Osteoblast (primary cell): ENCODE measurements around the gene TMPRSS3. TPM values are rescaled to one million over a fixed set of nuclear protein-coding genes. Genes with fewer than 3 reads are reported as not detected.

Experiments
- DNase-seq: peaks from one replicate; pipeline ENCODE4 v3.0.0; 2011; ENCODE audit warnings: low spot score, mixed read lengths; ENCODE audit not compliant: insufficient read length; ENCODE audit errors: missing footprints
- H2AFZ ChIP-seq: 2 replicates; pipeline ENCODE4 v1.6.0; 2011; ENCODE audit warnings: mild to moderate bottlenecking, low read length
- H3K27ac ChIP-seq: 2 replicates; pipeline ENCODE4 v1.5.1; 2011; ENCODE audit warnings: mild to moderate bottlenecking, low read depth, low read length, moderate library complexity
- H3K27me3 ChIP-seq: 2 replicates; pipeline ENCODE4 v1.6.0; 2012; ENCODE audit warnings: mild to moderate bottlenecking, control low read depth, inconsistent platforms, low read length, moderate library complexity; ENCODE audit not compliant: insufficient read depth
- H3K36me3 ChIP-seq: 2 replicates; pipeline ENCODE4 v1.5.1; 2011; ENCODE audit warnings: mild to moderate bottlenecking, low read length, control low read depth, moderate library complexity; ENCODE audit not compliant: insufficient read depth
- H3K4me1 ChIP-seq: 2 replicates; pipeline ENCODE4 v1.5.1; 2011; ENCODE audit warnings: mild to moderate bottlenecking, low read length, control low read depth, moderate library complexity; ENCODE audit not compliant: insufficient read depth
- H3K4me2 ChIP-seq: 2 replicates; pipeline ENCODE4 v1.6.0; 2011; ENCODE audit warnings: mild to moderate bottlenecking, low read length; ENCODE audit not compliant: insufficient read depth
- H3K4me3 ChIP-seq: fragments of 200-600 bp; sonication (generic); 3 replicates; pipeline ENCODE4 v1.5.1; 2012; ENCODE audit warnings: mild to moderate bottlenecking, low read length, inconsistent platforms; ENCODE audit not compliant: insufficient read depth
- H3K79me2 ChIP-seq: 2 replicates; pipeline ENCODE4 v1.6.0; 2012; ENCODE audit warnings: mild to moderate bottlenecking, low read length, control low read depth, inconsistent platforms; ENCODE audit not compliant: insufficient read depth
- H3K9me3 ChIP-seq: 2 replicates; pipeline ENCODE4 v1.5.1; 2011; ENCODE audit warnings: low read depth, low read length, control low read depth
- H4K20me1 ChIP-seq: 2 replicates; pipeline ENCODE4 v1.6.0; 2012; ENCODE audit warnings: mild to moderate bottlenecking, low read length, control low read depth; ENCODE audit not compliant: insufficient read depth
- total RNA-seq: library from RNA; depleted of rRNA; stranded (reverse); fragments of >200 nt; gene quantifications from 2 replicates; pipeline ENCODE4 v1.2.3, GENCODE V29; 2012
- TF ChIP-seq, protein P1 (sequence below): IDR thresholded peaks from 2 replicates; pipeline ENCODE4 v1.5.1; 2011; ENCODE audit warnings: mild to moderate bottlenecking, low read depth, low read length, moderate library complexity; ENCODE audit errors: extremely low read depth

The TMPRSS3 gene
- total RNA-seq, 1 donor, result not detected

DNA sequence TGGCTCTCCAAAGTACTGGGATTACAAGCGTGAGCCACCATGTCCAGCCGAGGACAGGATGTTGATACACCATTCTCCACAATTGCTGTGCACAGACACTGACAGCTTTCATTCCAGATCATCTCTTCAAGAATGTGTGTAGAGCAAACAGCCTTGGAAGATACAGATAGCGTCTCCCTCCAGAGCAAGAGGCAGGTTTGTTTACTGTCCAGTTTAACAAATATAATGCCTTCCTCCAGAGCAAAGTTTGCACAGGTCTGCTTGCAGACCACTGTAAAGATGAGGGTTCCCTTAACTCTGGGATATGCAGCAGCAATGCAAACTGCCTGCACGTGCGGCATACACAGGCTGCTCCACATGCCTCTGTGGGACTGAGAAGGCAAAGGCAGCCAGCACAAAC is 4.6 kb downstream of the TMPRSS3 start:
- Histone ChIP-seq H3K4me1 (no peaks in the 10 kb centered on the region), H4K20me1 (no peaks in the 10 kb centered on the region), H3K36me3 (no peaks in the 10 kb centered on the region), H3K27me3 (peaks cover 14% of the 10 kb centered on the region), H3K4me3 (no peak overlapping the region), H3K27ac (no peak overlapping the region), H3K9me3 (no peaks in the 10 kb centered on the region), H2AFZ (no peak overlapping the region), H3K4me2 (no peak overlapping the region), H3K79me2 (no peaks in the 10 kb centered on the region)
- TF ChIP-seq, protein P1, sequence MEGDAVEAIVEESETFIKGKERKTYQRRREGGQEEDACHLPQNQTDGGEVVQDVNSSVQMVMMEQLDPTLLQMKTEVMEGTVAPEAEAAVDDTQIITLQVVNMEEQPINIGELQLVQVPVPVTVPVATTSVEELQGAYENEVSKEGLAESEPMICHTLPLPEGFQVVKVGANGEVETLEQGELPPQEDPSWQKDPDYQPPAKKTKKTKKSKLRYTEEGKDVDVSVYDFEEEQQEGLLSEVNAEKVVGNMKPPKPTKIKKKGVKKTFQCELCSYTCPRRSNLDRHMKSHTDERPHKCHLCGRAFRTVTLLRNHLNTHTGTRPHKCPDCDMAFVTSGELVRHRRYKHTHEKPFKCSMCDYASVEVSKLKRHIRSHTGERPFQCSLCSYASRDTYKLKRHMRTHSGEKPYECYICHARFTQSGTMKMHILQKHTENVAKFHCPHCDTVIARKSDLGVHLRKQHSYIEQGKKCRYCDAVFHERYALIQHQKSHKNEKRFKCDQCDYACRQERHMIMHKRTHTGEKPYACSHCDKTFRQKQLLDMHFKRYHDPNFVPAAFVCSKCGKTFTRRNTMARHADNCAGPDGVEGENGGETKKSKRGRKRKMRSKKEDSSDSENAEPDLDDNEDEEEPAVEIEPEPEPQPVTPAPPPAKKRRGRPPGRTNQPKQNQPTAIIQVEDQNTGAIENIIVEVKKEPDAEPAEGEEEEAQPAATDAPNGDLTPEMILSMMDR, result no peak
- DNase-seq, result no peak

DNA sequence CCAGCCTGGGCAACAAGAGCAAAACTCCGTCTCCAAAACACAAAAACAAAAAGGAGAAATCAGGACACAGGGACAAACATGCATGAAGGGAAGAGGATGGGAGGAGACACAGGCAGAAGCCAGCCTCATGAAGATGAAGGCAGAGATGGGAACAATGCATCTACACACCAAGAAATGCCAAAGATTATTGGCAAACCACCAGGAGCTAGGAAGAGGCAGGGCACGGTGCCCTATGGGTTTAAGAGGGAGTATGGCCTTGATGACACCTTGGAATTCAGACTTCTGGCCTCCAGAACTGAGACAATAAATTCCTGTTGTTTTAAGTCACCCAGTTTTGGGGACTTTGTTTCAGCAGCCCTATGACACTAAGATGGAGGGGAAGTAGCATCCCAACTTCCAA is 5.2 kb downstream of the TMPRSS3 start:
- no peaks in the 10 kb centered on the region for H3K79me2 ChIP-seq
- no peak overlapping the region for H3K4me2 ChIP-seq
- no peaks in the 10 kb centered on the region for H4K20me1 ChIP-seq
- H3K27me3 ChIP-seq, result peaks cover 14% of the 10 kb centered on the region
- H3K27ac ChIP-seq, result no peak overlapping the region
- H3K36me3 ChIP-seq, result no peaks in the 10 kb centered on the region
- TF ChIP-seq, protein P1, result no peak
- DNase-seq, result no peak
- H2AFZ ChIP-seq, result no peak overlapping the region
- no peak overlapping the region for H3K4me3 ChIP-seq
- no peaks in the 10 kb centered on the region for H3K9me3 ChIP-seq
- no peaks in the 10 kb centered on the region for H3K4me1 ChIP-seq

DNA sequence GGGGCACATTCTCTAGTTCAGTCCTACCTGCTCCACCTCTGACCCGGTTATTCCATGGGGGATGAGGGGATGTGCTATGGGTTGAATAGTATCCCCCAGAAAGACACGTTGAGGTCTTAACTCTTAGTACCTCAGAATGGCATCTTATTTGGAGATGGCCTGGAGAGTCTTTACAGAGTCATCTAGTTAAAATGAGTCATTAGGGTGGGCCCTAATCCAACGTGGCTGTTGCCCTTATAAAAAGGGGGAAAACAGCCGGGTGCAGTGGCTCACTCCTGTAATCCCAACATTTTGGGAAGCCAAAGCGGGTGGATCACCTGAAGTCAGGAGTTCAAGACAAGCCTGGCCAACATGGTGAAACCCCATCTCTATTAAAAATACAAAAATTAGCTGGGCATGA is 5.7 kb downstream of the TMPRSS3 start:
- H3K79me2 ChIP-seq, result no peaks in the 10 kb centered on the region
- no peaks in the 10 kb centered on the region for H3K36me3 ChIP-seq
- no peaks in the 10 kb centered on the region for H4K20me1 ChIP-seq
- H2AFZ ChIP-seq, result no peak overlapping the region
- no peaks in the 10 kb centered on the region for H3K4me1 ChIP-seq
- H3K4me2 ChIP-seq, result no peak overlapping the region
- no peak for DNase-seq
- TF ChIP-seq, protein P1, result no peak
- H3K27me3 ChIP-seq, result peaks cover 14% of the 10 kb centered on the region
- no peaks in the 10 kb centered on the region for H3K9me3 ChIP-seq
- H3K27ac ChIP-seq, result no peak overlapping the region
- no peak overlapping the region for H3K4me3 ChIP-seq

DNA sequence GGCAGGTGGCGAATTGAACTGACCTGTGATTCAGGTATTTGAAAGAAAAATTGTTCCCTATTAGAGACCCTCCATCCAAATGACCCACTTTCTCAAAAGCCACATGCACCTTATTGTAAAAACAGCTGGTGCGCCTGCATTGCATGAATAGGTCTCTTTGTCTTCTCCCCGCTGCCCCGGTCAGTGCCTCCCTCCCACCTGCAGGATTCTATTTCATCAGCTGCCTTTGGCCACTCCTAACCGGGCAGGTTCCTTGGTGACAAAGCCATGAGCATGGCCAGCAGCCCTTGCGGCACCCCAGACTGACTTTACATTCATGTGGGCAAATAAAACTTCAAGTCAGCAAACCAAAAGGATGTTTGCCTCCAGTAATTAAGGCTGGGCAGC is 6.4 kb downstream of the TMPRSS3 start:
- H3K4me1 ChIP-seq, result no peaks in the 10 kb centered on the region
- DNase-seq, result no peak
- no peak overlapping the region for H3K4me3 ChIP-seq
- no peak overlapping the region for H2AFZ ChIP-seq
- TF ChIP-seq, protein P1, result no peak
- no peaks in the 10 kb centered on the region for H3K79me2 ChIP-seq
- no peaks in the 10 kb centered on the region for H3K36me3 ChIP-seq
- no peaks in the 10 kb centered on the region for H3K9me3 ChIP-seq
- H4K20me1 ChIP-seq, result no peaks in the 10 kb centered on the region
- no peak overlapping the region for H3K4me2 ChIP-seq
- no peak overlapping the region for H3K27ac ChIP-seq
- H3K27me3 ChIP-seq, result peaks cover 14% of the 10 kb centered on the region
